K562 (cell line): ENCODE measurements around the gene GLB1L2. TPM values are rescaled to one million over a fixed set of nuclear protein-coding genes. Genes with fewer than 3 reads are reported as not detected.

Source experiments
- ATAC-seq: fragments of 200-7000 bp; cut with Tn5 transposase; 3 replicates; pipeline ENCODE4 v1.9.1; 2020; ENCODE audit warnings: moderate library complexity
- BruUV-seq: library from RNA; stranded (reverse); fragments of 400-500 nt; replicated peaks from 2 replicates; lab custom pipeline; 2021; lab: Mats Ljungman, UMichigan
- CTCF ChIA-PET: fragments of 300-600 bp; formaldehyde crosslinking; extraction: SDS; loops from one replicate; lab custom pipeline; 2021; ENCODE audit warnings: low intra/inter-chr PET ratio; lab: Yijun Ruan, JAX
- POLR2A ChIA-PET: fragments of 300-600, 350-650 bp; sonication (Branson Sonifier 250); formaldehyde crosslinking; extraction: SDS; loops from one replicate; lab custom pipeline; 2021; ENCODE audit warnings: antibody characterized with exemption, inconsistent platforms; lab: Yijun Ruan, JAX
- DNase-seq, 4 experiments: peaks; one replicate each; pipeline versions ENCODE4 v3.0.0 to v3.0.0-alpha.2; 2011 to 2018; ENCODE audit warnings: low spot score in 3 of 4, mixed read lengths in 3 of 4; ENCODE audit errors: extremely low read depth in 1 of 4
- FAIRE-seq: peaks from 2 replicates; lab custom pipeline; 2011; peaks lifted over from hg19 to GRCh38; lab: Jason Lieb, UNC
- H2AFZ ChIP-seq: 2 replicates; pipeline ENCODE4 v1.6.0; 2011; ENCODE audit warnings: low read depth, low read length, control low read depth, inconsistent platforms
- H3K27ac ChIP-seq: fragments of 200-600 bp; 3 replicates; pipeline ENCODE4 v1.8.0; 2011; ENCODE audit warnings: low read depth, mild to moderate bottlenecking, control low read depth, inconsistent platforms, low read length, moderate library complexity, mixed read lengths; ENCODE audit errors: extremely low read depth
- H3K27me3 ChIP-seq, 2 experiments: fragments of 300-600 bp in 1 of 2; 2 replicates in 1 of 2; 3 replicates in 1 of 2; pipeline versions ENCODE4 v1.6.0 to v1.8.0; 2011; ENCODE audit warnings: inconsistent platforms in 2 of 2, low read length in 2 of 2, mild to moderate bottlenecking in 1 of 2, mixed read lengths in 1 of 2, moderate library complexity in 1 of 2; ENCODE audit not compliant: control insufficient read depth in 2 of 2, insufficient read depth in 2 of 2
- H3K36me3 ChIP-seq: fragments of 300-600 bp; 3 replicates; pipeline ENCODE4 v1.8.0; 2011; ENCODE audit warnings: mild to moderate bottlenecking, low read length, inconsistent platforms; ENCODE audit not compliant: control insufficient read depth, insufficient read depth
- H3K4me1 ChIP-seq, 2 experiments: fragments of 200-600 bp in 1 of 2; replicated peaks in 1 of 2; 2 replicates in 1 of 2; 3 replicates in 1 of 2; pipeline versions ENCODE4 v1.5.1 to v1.8.0; 2011; ENCODE audit warnings: inconsistent platforms in 2 of 2, low read length in 2 of 2, mild to moderate bottlenecking in 1 of 2, mixed read lengths in 1 of 2, moderate library complexity in 1 of 2; ENCODE audit not compliant: control insufficient read depth in 2 of 2, insufficient read depth in 2 of 2
- H3K4me2 ChIP-seq: 2 replicates; pipeline ENCODE4 v1.6.1; 2011; ENCODE audit warnings: low read length, control low read depth, inconsistent platforms, mixed read lengths; ENCODE audit not compliant: insufficient read depth
- H3K4me3 ChIP-seq: fragments of 200-600 bp; sonication (generic), shearing (Covaris generic); 2 replicates; pipeline ENCODE4 v1.5.1; 2016; ENCODE audit warnings: control low read depth, inconsistent platforms
- H3K79me2 ChIP-seq: fragments of 200-600 bp; 3 replicates; pipeline ENCODE4 v1.8.0; 2011; ENCODE audit warnings: low read length, inconsistent platforms; ENCODE audit not compliant: control insufficient read depth, insufficient read depth
- H3K9ac ChIP-seq, 2 experiments: 2 replicates each; pipeline versions ENCODE4 v1.6.0 to v1.6.1; 2011; ENCODE audit warnings: low read depth in 2 of 2, low read length in 2 of 2, control low read depth in 1 of 2, inconsistent platforms in 1 of 2, mild to moderate bottlenecking in 1 of 2, mixed read lengths in 1 of 2; ENCODE audit not compliant: insufficient read depth in 1 of 2
- H3K9me1 ChIP-seq: one replicate; pipeline ENCODE4 v1.6.0; 2011; ENCODE audit warnings: inconsistent platforms, mild to moderate bottlenecking, low read length, moderate library complexity; ENCODE audit not compliant: control insufficient read depth, insufficient read depth
- H3K9me3 ChIP-seq: replicated peaks from 2 replicates; pipeline ENCODE4 v1.5.1; 2011; ENCODE audit warnings: low read depth, low read length, inconsistent platforms; ENCODE audit not compliant: control insufficient read depth, insufficient read depth
- H4K20me1 ChIP-seq: replicated peaks from 2 replicates; pipeline ENCODE4 v1.6.1; 2011; ENCODE audit warnings: low read length, inconsistent platforms, mixed read lengths; ENCODE audit not compliant: control insufficient read depth, insufficient read depth
- BHLHE40 ChIP-seq: IDR thresholded peaks from 2 replicates; pipeline ENCODE4 v1.6.1; 2011; ENCODE audit warnings: low read length, improper control_type of control experiment
- CSDE1 ChIP-seq, 2 experiments: fragments of 450-650 bp; IDR thresholded peaks; 2 replicates each; pipeline ENCODE4 v1.6.1; 2016; ENCODE audit warnings: mild to moderate bottlenecking in 1 of 2
- HDAC1 ChIP-seq, 2 experiments: fragments of 450-650 bp; IDR thresholded peaks; 2 replicates each; pipeline ENCODE4 v1.6.1; 2016 to 2017; ENCODE audit warnings: inconsistent platforms in 1 of 2, mild to moderate bottlenecking in 1 of 2, moderate library complexity in 1 of 2
- YY1 ChIP-seq, 3 experiments: IDR thresholded peaks; 2 replicates each; pipeline ENCODE4 v1.6.1; 2011; ENCODE audit warnings: low read length in 2 of 3, mild to moderate bottlenecking in 2 of 3, moderate library complexity in 2 of 3, borderline replicate concordance in 1 of 3, control low read depth in 1 of 3, low read depth in 1 of 3; ENCODE audit not compliant: insufficient read depth in 3 of 3, insufficient replicate concordance in 2 of 3, control insufficient read depth in 1 of 3, insufficient read length in 1 of 3; ENCODE audit errors: extremely low read depth in 1 of 3
- ZBTB8A ChIP-seq: fragments of 450-650 bp; IDR thresholded peaks from 2 replicates; pipeline ENCODE4 v1.6.1; 2018; ENCODE audit warnings: mild to moderate bottlenecking, moderate library complexity; ENCODE audit not compliant: partially characterized antibody
- ZNF431 ChIP-seq: sonication (generic); formaldehyde crosslinking; IDR thresholded peaks from 2 replicates; pipeline ENCODE4 v1.8.0; 2022; ENCODE audit warnings: mild to moderate bottlenecking, missing genetic modification reagents
- WGBS: fragments of 100-300 bp; shearing (Covaris generic); methylation state at CpG from one replicate; pipeline ENCODE4 v1.1.6; 2016; ENCODE audit warnings: low coverage, mixed read lengths; ENCODE audit not compliant: insufficient coverage; ENCODE audit errors: missing lambda C conversion rate; 5-methylcytosine and 5-hydroxymethylcytosine counted together
- in situ Hi-C: fragments of 300-500 bp; cut with MboI; formaldehyde crosslinking; loops from 4 replicates; pipeline ENCODE4 v1.15.0; 2018; ENCODE audit warnings: inconsistent platforms, mixed read lengths
- intact Hi-C: fragments of 100-400 bp; cut with micrococcal nuclease; formaldehyde crosslinking; loops from 2 replicates; pipeline ENCODE4 v1.14.2; 2022
- polyA plus RNA-seq, 8 experiments: library from polyadenylated mRNA; depleted of rRNA in 4 of 8; stranded (reverse) in 5 of 8; unstranded in 3 of 8; fragments of >200 nt; fragmentation: Nextera tagmentation in 2 of 8; fragmentation: Illumina TruSeq in 1 of 8; extraction: Ambion mirVana in 2 of 8; extraction: Trizol in 1 of 8; gene quantifications; 2 replicates each; pipeline versions ENCODE4 v1.2.1 to v1.2.3, GENCODE V29; 2011 to 2014; ENCODE audit warnings: inconsistent platforms in 1 of 8, missing spikeins in 1 of 8
- total RNA-seq, 7 experiments: library from RNA; depleted of rRNA in 6 of 7; stranded (reverse); fragments of >200 nt in 6 of 7; fragmentation: Illumina TruSeq in 2 of 7; extraction: Trizol in 2 of 7; gene quantifications; 2 replicates each; pipeline versions ENCODE4 v1.2.1 to v1.2.3, GENCODE V29; 2011 to 2021; ENCODE audit warnings: low replicate concordance in 1 of 7

Gene GLB1L2
- total and polyA plus RNA-seq, 9 of the 15 experiments (the other 6 are each of a cell fraction or from before 2014, with no cell fraction given): 0.84 to 21.4 (median 13.8) TPM

DNA sequence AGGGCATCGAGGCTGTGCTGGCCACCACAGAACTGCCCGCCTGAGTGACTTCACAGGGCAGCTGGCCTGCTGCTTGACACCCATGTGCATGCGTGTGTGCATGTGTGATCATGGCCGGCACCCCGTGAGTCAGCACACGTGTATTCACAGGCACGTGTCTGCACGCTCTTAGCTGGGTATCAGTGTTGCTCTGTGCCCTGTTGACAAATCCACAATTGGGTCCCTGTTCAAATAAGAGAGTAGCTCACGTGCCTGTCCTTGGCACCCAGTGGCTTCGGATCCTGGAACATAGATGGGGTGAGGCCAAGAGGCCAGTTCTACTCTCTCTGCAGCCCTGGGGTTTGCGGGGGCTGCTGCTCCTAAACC is 66.3 kb downstream of the GLB1L2 start:
- FAIRE-seq (no peak), DNase-seq (no peak), ATAC-seq (no peak)
- TF ChIP-seq ZNF431 (CRISPR knock-in tag) (no peak), ZBTB8A (no peak), BHLHE40 (peak; percentile 32; the same call in 1 of the 2 replicates), HDAC1 (IDR thresholded peaks at IDR 0.05) (no peak), CSDE1 (IDR thresholded peaks at IDR 0.05) (no peak), YY1 (IDR thresholded peaks at IDR 0.05; ENCODE audit: borderline replicate concordance in 1 of 3, control insufficient read depth in 1 of 3, extremely low read depth in 1 of 3, insufficient read depth in 3 of 3, insufficient read length in 1 of 3, insufficient replicate concordance in 2 of 3, low read depth in 1 of 3, low read length in 2 of 3) (no peak)
- H3K9ac ChIP-seq: no peak overlapping the region; a peak in 1 of 4 replicates
- H3K27me3 ChIP-seq: peaks cover 2 to 69% of the 10 kb centered on the region in 2 experiments
- H3K9me3 ChIP-seq: no peaks in the 10 kb centered on the region
- H3K4me1 ChIP-seq: no peaks in the 10 kb centered on the region
- H3K36me3 ChIP-seq: no peaks in the 10 kb centered on the region
- WGBS: 5% methylated on average over 11 of the region's 11 CpGs
- in situ Hi-C loops: no loop called here
- BruUV-seq: no TSS peak
- ChIA-PET CTCF (no interaction called here), POLR2A (interaction anchor here (0.6 kb wide), 1 partner anchor 18 kb away, joined by 3 read pairs; no protein-coding TSS in a partner anchor)
- H2AFZ ChIP-seq: 0 out of 2 replicates have a peak overlapping the region, but pooled peaks have one; percentile 17
- no peak overlapping the region for H3K4me2 ChIP-seq
- no peaks in the 10 kb centered on the region for H3K79me2 ChIP-seq
- no peak overlapping the region for H3K4me3 ChIP-seq
- peaks cover 10% of the 10 kb centered on the region; the same call in 1 of the 2 replicates for H4K20me1 ChIP-seq
- no peaks in the 10 kb centered on the region for H3K9me1 ChIP-seq
- intact Hi-C loops: loop anchor here (10.0 kb wide), 1 partner anchor 327 kb away; no protein-coding TSS in a partner anchor
- H3K27ac ChIP-seq: no peak overlapping the region
